ENCODE data around the gene IFNE. TPM values are rescaled to one million over a fixed set of nuclear protein-coding genes. Genes with fewer than 3 reads are reported as not detected.

Gene IFNE
- total RNA-seq, 1 experiment from 2014 or later: not detected

DNA sequence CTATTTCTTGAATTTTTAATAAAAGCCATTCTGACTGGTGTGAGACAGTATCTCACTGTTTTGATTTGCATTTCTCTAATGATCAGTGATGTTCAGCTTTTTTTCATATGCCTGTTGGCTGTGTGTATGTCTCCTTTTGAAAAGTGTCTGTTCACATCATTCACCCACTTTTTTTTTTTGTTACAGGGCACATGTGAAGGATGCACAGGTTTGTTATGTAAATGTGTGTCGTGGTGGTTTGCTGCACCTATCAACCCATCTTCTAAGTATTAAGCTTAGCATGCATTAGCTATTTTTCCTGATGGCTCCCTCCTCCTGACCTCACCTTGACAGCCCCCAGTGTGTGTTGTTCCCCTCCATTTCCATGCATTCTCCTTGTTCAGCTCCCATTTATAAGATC is 39.3 kb upstream of the IFNE start:
- H3K23ac ChIP-seq (ENCODE audit: insufficient read length, low read depth, low read length): no peak overlapping the region
- no peak overlapping the region for H4K8ac ChIP-seq (replicated peaks; ENCODE audit: insufficient read length, low read depth, low read length)
- H3K9ac ChIP-seq (ENCODE audit: extremely low read depth, insufficient read length, low read length): no peak overlapping the region
- Mint-ChIP-seq H3K36me3 (ENCODE audit: insufficient read depth in 1 of 3, low read depth in 3 of 3) (peaks cover 0 to 8% (median 6%) of the 10 kb centered on the region in 3 experiments; a peak in 3 of 7 replicates), H3K4me3 (no peak overlapping the region), H3K27ac (no peak overlapping the region), H3K9me3 (peaks cover 6 to 10% of the 10 kb centered on the region in 2 experiments), H3K27me3 (ENCODE audit: low read depth) (no peaks in the 10 kb centered on the region), H3K4me1 (no peaks in the 10 kb centered on the region)
- H3K79me2 ChIP-seq (ENCODE audit: insufficient read depth, low read length): no peaks in the 10 kb centered on the region
- WGBS (ENCODE audit: extremely low coverage, insufficient read length, low lambda C conversion rate): no CpG with 5 or more reads among the region's 1 CpG
- no peak overlapping the region for H3K56ac ChIP-seq (ENCODE audit: insufficient read length, low read depth, low read length)
- H2BK120ac ChIP-seq (ENCODE audit: low read depth, low read length, poor library complexity, severe bottlenecking): no peak overlapping the region
- H2BK15ac ChIP-seq (ENCODE audit: low read depth, low read length): no peak overlapping the region
- no peak overlapping the region for H4K91ac ChIP-seq (ENCODE audit: insufficient read length, low read depth, low read length)
- H3K4me1 ChIP-seq (ENCODE audit: insufficient read depth, low read length): no peaks in the 10 kb centered on the region
- no peak overlapping the region for H3K27ac ChIP-seq (ENCODE audit: insufficient read length, low read depth, low read length)
- H3K23me2 ChIP-seq (ENCODE audit: insufficient read length, low read depth, low read length, poor library complexity, severe bottlenecking): no peaks in the 10 kb centered on the region
- no peak overlapping the region for H2AFZ ChIP-seq (ENCODE audit: low read length)
- no peak overlapping the region for H2BK20ac ChIP-seq (ENCODE audit: low read depth, low read length, poor library complexity, severe bottlenecking)
- H3K9me3 ChIP-seq (ENCODE audit: control insufficient read depth, low read depth, low read length): no peaks in the 10 kb centered on the region
- H2BK5ac ChIP-seq (ENCODE audit: insufficient read length, low read length): no peak overlapping the region
- no peaks in the 10 kb centered on the region for H3K27me3 ChIP-seq (ENCODE audit: insufficient read depth, low read length)
- TF ChIP-seq, protein P1, sequence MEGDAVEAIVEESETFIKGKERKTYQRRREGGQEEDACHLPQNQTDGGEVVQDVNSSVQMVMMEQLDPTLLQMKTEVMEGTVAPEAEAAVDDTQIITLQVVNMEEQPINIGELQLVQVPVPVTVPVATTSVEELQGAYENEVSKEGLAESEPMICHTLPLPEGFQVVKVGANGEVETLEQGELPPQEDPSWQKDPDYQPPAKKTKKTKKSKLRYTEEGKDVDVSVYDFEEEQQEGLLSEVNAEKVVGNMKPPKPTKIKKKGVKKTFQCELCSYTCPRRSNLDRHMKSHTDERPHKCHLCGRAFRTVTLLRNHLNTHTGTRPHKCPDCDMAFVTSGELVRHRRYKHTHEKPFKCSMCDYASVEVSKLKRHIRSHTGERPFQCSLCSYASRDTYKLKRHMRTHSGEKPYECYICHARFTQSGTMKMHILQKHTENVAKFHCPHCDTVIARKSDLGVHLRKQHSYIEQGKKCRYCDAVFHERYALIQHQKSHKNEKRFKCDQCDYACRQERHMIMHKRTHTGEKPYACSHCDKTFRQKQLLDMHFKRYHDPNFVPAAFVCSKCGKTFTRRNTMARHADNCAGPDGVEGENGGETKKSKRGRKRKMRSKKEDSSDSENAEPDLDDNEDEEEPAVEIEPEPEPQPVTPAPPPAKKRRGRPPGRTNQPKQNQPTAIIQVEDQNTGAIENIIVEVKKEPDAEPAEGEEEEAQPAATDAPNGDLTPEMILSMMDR (conservative IDR thresholded peaks at IDR 0.05): no peak
- H3K14ac ChIP-seq (ENCODE audit: insufficient read depth, low read length): no peak overlapping the region
- no peak overlapping the region for H3K4ac ChIP-seq (ENCODE audit: low read depth, low read length)
- H3K4me2 ChIP-seq (ENCODE audit: insufficient read depth, insufficient read length, low read length): no peak overlapping the region
- H2BK12ac ChIP-seq (ENCODE audit: insufficient read length, low read depth, low read length): no peak overlapping the region
- H3T11ph ChIP-seq (ENCODE audit: low read length): no peak overlapping the region
- no peak overlapping the region for H3K18ac ChIP-seq (ENCODE audit: insufficient read length, low read depth, low read length)
- H4K20me1 ChIP-seq (ENCODE audit: control insufficient read depth, insufficient read depth, insufficient read length): no peaks in the 10 kb centered on the region
- no peak overlapping the region for H2AK5ac ChIP-seq (ENCODE audit: insufficient read length, low read length)
- H3K79me1 ChIP-seq (ENCODE audit: insufficient read depth, low read depth, low read length, poor library complexity, severe bottlenecking): no peaks in the 10 kb centered on the region
- DNase-seq: no peak
- no peak overlapping the region for H4K5ac ChIP-seq (ENCODE audit: insufficient read length, low read depth, low read length)
